GM20000 (cell line): ENCODE data around the gene KRT84.

Source experiments
- DNase-seq: peaks from one replicate; pipeline ENCODE4 v3.0.0; 2012; ENCODE audit warnings: low spot score
- TF ChIP-seq, protein P1 (sequence below): IDR thresholded peaks from 2 replicates; pipeline ENCODE4 v1.5.1; 2012; ENCODE audit warnings: mild to moderate bottlenecking, control low read depth; ENCODE audit errors: extremely low read depth, missing control alignments

Gene KRT84

DNA sequence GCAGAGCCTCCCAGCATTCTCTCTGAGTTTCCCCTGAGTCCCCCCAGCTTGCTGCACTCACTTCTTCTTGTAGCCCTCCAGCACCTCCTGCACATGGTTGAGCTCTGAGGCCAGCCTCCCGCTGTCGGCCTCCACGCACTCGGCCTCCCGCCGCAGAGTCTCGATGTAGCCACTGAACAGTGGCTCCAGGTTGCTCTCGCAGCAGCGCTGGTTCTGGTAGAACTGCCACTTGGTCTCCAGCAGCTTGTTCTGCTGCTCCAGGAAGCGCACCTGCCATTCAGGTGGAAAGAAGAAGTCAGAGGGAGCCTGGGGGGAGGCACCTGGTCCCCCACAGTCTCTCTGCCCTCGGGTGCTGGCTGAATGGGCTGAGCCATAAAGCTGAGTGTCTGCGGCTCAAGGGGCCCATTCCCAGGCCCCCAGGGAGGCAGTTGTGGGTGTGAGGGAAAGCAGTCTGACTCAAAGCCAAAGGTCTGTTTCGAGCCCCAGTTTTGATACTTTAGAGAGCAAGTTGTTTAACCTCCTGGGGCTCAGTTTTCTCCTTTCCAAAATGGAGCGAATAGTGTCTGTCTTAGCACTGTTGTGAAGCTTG lies 20.5 kb downstream of the KRT84 start:
- no peak for DNase-seq
- TF ChIP-seq, protein P1, sequence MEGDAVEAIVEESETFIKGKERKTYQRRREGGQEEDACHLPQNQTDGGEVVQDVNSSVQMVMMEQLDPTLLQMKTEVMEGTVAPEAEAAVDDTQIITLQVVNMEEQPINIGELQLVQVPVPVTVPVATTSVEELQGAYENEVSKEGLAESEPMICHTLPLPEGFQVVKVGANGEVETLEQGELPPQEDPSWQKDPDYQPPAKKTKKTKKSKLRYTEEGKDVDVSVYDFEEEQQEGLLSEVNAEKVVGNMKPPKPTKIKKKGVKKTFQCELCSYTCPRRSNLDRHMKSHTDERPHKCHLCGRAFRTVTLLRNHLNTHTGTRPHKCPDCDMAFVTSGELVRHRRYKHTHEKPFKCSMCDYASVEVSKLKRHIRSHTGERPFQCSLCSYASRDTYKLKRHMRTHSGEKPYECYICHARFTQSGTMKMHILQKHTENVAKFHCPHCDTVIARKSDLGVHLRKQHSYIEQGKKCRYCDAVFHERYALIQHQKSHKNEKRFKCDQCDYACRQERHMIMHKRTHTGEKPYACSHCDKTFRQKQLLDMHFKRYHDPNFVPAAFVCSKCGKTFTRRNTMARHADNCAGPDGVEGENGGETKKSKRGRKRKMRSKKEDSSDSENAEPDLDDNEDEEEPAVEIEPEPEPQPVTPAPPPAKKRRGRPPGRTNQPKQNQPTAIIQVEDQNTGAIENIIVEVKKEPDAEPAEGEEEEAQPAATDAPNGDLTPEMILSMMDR, result no peak

DNA sequence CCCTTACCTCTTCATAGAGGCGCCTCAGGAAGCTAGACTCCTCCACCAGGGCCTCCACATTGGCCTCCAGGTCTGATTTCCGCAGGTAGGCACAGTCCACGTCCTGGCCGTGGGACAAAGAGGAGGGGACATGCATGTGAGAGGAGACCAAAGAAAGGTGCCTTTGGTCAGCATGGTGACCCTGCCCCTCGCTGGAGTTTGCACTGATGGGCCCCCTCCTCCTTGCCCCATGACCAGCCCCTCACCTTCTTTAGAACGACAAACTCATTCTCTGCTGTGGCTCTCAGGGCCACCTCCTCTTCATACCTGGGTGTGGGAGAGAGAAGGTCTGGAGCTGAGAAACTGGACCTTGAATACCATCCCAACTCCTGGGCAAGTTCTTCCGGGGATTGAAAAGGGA lies 21.4 kb downstream of the KRT84 start:
- no peak for DNase-seq

DNA sequence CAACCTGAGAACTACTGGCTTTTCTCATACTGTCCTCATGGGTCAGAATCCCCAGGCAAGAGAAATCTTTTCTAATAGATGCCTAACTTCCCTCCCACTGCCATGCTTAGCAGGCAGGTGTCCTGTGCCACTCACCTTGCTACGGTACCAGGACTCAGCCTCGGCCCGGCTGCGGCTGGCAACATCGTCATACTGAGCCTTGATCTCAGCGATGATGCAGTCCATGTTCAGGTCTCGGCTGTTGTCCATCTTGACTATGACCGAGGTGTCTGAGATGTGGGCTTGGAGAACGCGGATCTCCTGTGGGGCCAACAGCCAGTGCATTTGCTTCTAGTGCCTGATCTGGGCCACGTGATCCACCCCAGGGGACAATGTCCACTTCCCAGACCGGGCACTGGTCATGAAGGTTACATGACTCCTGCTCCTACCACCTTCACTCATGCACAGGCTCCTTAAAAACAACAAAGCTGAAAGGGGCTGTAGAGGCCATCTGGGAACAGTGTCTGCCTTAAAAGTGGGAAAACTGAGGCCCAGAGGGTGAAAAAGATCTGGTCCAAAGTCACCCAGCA lies 22.3 kb downstream of the KRT84 start:
- TF ChIP-seq, protein P1, result no peak
- DNase-seq, result no peak

More for the DNA sequence above, 21.4 kb downstream of the KRT84 start:
- TF ChIP-seq, protein P1, result no peak

DNA sequence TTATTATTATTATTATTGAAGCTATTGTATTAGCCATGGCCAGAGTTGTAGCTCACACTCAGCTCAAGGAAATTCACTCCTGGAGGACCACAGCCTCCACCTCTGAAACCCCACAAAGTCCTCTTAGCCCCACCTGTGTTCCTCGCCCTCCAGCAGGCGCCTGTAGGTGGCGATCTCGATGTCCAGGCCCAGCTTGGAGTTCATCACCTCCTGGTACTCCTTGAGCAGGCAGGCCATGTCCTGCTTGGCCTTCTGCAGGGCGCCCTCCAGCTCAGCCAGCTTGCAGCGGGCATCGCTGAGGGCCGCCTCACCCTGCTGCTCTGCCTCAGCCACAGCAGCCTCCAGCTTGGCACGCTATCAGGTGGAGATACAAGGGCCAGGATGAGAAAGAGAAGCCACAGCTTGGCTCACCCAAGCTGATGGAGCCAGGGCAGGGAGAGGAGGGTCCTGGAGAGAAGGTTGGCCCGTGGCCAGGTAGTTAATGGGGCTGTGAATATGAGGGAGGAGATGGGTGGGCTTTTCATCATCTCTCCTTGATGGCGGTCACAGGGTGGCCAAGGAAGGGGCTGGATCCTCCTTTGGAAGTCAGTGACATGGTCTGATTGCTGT lies 23.2 kb downstream of the KRT84 start:
- TF ChIP-seq, protein P1, result no peak
- no peak for DNase-seq

DNA sequence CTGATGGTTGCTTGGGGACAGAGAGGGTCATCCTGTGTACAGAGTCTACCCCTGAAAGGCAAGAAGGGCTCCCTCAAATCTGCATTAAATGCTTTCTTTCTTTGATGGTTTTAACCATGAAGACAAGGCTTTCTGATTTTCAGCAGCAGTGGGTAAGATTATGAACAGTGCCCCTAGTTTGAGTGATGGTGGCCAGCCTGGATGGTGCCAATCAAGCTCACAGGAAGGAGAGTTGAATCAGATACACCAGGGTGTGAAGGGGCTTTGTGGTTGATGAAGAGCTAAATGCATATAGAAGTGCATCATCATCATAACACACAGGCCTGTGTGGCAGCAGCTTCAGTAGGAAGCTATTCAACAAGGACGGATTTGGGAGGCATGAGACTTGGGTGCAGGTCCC lies 23.9 kb downstream of the KRT84 start:
- DNase-seq, result no peak
- TF ChIP-seq, protein P1, result no peak

DNA sequence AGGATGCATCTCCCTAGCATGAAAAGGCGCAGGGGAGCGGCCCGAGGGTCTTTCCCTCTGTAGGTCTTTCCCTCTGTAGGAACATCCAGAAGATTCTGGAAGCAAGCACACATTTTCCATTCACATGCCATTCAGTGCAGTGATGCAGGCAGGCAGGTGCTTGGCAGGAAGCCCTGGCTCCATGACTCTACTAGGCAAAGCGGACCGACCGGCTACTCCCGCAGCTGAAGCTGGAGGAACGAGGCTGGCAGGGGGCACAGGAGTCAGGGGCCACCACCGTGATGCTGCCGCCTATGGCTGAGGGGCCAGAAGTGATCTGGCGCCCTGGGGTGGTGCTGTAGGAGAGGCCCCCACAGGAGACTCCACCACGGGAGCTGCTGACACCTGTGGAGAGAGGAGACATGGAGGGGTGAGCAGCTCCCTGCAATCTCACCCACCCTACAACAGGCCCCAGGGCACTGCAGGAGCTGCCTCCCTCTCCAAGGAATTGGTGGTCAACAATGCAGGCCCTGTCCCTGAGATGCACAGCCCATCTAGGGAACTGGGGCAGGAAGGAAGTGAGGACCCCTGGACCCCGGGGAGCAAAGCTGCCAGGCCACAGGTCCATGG lies 24.7 kb downstream of the KRT84 start:
- TF ChIP-seq, protein P1, result no peak

DNA sequence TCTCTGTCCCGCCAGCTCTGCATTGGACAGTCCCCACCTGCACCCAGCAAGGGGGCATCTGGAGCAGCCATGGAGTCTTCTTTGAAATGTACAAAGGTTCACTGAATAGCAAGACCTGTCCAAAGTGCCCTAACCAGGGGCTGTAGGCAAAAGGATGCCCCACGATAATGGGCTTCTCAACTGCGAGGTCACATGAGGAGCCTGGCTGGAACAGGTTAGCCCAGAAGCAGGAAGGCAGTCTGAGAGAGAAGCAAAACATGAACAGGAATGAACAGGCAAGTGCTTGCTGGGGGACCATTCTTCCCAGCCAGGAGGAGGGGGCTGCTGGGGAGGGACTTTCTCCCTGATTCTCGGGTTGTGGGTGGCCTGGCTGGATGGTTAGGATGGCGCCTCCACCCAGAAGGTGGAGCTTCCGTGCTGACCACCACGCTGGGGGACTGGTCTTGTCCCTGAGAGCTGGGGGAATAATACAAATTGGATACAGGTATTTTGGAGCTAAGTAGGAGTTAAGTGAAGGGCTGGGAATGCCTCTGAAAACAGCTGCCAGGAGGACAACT lies 25.3 kb downstream of the KRT84 start:
- TF ChIP-seq, protein P1, result no peak
- no peak for DNase-seq

More for the DNA sequence above, 24.7 kb downstream of the KRT84 start:
- DNase-seq, result no peak
